ENCODE results near the gene PEX16.

DNA sequence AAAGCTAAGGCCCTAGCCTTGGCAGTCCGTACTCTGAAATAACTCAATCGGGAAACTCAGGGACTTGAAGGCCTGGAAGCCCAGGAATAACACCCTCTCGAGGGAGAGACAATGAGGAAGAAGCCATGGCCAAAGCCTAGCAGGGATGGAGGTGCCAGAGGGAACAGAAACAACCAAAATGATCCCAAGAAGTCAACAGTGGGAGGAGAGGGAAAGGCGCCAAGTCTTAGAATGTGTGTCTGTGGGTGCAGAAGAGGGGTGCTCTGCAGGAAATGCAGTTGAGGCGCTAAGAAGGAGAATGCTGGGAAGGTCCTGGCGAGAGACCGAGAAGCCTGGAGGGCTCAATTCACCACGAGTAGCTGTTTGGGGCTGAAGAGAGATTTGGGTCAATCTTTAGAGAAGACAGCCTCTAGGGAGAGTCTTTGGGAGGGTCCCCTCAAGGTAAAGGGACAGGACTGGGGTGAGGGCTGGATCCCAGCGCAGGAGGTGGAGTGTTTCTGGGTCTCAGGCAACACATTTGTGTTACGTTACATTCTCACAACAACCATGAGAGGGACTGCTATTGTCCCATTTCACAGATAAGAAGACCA is 33.0 kb downstream of the PEX16 start:
- no peak for TF ChIP-seq POLR2AphosphoS5 (IDR thresholded peaks at IDR 0.05)
- TF ChIP-seq, protein P1, sequence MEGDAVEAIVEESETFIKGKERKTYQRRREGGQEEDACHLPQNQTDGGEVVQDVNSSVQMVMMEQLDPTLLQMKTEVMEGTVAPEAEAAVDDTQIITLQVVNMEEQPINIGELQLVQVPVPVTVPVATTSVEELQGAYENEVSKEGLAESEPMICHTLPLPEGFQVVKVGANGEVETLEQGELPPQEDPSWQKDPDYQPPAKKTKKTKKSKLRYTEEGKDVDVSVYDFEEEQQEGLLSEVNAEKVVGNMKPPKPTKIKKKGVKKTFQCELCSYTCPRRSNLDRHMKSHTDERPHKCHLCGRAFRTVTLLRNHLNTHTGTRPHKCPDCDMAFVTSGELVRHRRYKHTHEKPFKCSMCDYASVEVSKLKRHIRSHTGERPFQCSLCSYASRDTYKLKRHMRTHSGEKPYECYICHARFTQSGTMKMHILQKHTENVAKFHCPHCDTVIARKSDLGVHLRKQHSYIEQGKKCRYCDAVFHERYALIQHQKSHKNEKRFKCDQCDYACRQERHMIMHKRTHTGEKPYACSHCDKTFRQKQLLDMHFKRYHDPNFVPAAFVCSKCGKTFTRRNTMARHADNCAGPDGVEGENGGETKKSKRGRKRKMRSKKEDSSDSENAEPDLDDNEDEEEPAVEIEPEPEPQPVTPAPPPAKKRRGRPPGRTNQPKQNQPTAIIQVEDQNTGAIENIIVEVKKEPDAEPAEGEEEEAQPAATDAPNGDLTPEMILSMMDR (IDR thresholded peaks at IDR 0.05) = no peak
